KMS-11 (cell line): Measurements from ENCODE around the gene DDIT3.

Experiments
- H2AFZ ChIP-seq: fragments of 200-600 bp; sonication (generic); 2 replicates; pipeline ENCODE4 v1.6.1; 2016; ENCODE audit warnings: antibody characterized with exemption, mixed run types, low read depth
- H3K27ac ChIP-seq: fragments of 200-600 bp; sonication (generic); 2 replicates; pipeline ENCODE4 v1.6.1; 2016; ENCODE audit warnings: mild to moderate bottlenecking, mixed run types
- H3K27me3 ChIP-seq: fragments of 200-600 bp; sonication (generic); 2 replicates; pipeline ENCODE4 v1.6.1; 2017; ENCODE audit warnings: mild to moderate bottlenecking, low read depth, mixed run types, moderate library complexity; ENCODE audit not compliant: insufficient read depth
- H3K36me3 ChIP-seq: fragments of 200-600 bp; sonication (generic); 2 replicates; pipeline ENCODE4 v1.6.1; 2017; ENCODE audit warnings: mild to moderate bottlenecking, mixed run types; ENCODE audit not compliant: insufficient read depth
- H3K4me1 ChIP-seq: fragments of 200-600 bp; sonication (generic); 2 replicates; pipeline ENCODE4 v1.6.1; 2016; ENCODE audit warnings: mild to moderate bottlenecking, low read depth, mixed run types; ENCODE audit not compliant: poor library complexity, severe bottlenecking
- H3K4me2 ChIP-seq: fragments of 200-600 bp; sonication (generic); 2 replicates; pipeline ENCODE4 v1.7.0; 2016; ENCODE audit warnings: mild to moderate bottlenecking, mixed run types
- H3K4me3 ChIP-seq: fragments of 200-600 bp; sonication (generic); IDR thresholded peaks from 2 replicates; pipeline ENCODE4 v1.6.1; 2017; ENCODE audit warnings: low read depth, low read length, mixed read lengths; ENCODE audit not compliant: insufficient read depth
- H3K79me2 ChIP-seq: fragments of 200-600 bp; sonication (generic); 2 replicates; pipeline ENCODE4 v1.6.1; 2016; ENCODE audit warnings: low read depth, mixed run types; ENCODE audit not compliant: insufficient read depth
- H3K9ac ChIP-seq: fragments of 200-600 bp; sonication (generic); 2 replicates; pipeline ENCODE4 v1.6.1; 2016; ENCODE audit warnings: mild to moderate bottlenecking, mixed run types
- H4K20me1 ChIP-seq: fragments of 200-600 bp; sonication (generic); 2 replicates; pipeline ENCODE4 v1.6.1; 2016; ENCODE audit warnings: mild to moderate bottlenecking, mixed run types; ENCODE audit not compliant: insufficient read depth
- TF ChIP-seq, protein P1 (sequence below): fragments of 200-600 bp; sonication (generic); conservative IDR thresholded peaks from 2 replicates; pipeline ENCODE4 v1.6.1; 2017; ENCODE audit warnings: low read depth, mild to moderate bottlenecking, antibody characterized with exemption, low read length, moderate library complexity, mixed read lengths

DDIT3 gene

GRCh38 chr12:57554453-57554852 lies 34.1 kb upstream of the DDIT3 start:
- H3K4me1 ChIP-seq = peaks cover 7% of the 10 kb centered on the region
- no peak overlapping the region for H3K27ac ChIP-seq
- TF ChIP-seq, protein P1, sequence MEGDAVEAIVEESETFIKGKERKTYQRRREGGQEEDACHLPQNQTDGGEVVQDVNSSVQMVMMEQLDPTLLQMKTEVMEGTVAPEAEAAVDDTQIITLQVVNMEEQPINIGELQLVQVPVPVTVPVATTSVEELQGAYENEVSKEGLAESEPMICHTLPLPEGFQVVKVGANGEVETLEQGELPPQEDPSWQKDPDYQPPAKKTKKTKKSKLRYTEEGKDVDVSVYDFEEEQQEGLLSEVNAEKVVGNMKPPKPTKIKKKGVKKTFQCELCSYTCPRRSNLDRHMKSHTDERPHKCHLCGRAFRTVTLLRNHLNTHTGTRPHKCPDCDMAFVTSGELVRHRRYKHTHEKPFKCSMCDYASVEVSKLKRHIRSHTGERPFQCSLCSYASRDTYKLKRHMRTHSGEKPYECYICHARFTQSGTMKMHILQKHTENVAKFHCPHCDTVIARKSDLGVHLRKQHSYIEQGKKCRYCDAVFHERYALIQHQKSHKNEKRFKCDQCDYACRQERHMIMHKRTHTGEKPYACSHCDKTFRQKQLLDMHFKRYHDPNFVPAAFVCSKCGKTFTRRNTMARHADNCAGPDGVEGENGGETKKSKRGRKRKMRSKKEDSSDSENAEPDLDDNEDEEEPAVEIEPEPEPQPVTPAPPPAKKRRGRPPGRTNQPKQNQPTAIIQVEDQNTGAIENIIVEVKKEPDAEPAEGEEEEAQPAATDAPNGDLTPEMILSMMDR = no peak
- H3K36me3 ChIP-seq = no peaks in the 10 kb centered on the region
- no peaks in the 10 kb centered on the region for H3K79me2 ChIP-seq
- no peak overlapping the region for H3K4me2 ChIP-seq
- H2AFZ ChIP-seq = no peak overlapping the region
- no peak overlapping the region for H3K4me3 ChIP-seq
- no peaks in the 10 kb centered on the region for H4K20me1 ChIP-seq
- H3K9ac ChIP-seq = no peak overlapping the region
- peaks cover 7% of the 10 kb centered on the region for H3K27me3 ChIP-seq

- H3K27ac ChIP-seq = no peak overlapping the region
- no peaks in the 10 kb centered on the region for H3K36me3 ChIP-seq
- TF ChIP-seq, protein P1 = no peak
- H3K9ac ChIP-seq = no peak overlapping the region
- peaks cover 16% of the 10 kb centered on the region for H3K4me1 ChIP-seq
- no peak overlapping the region for H2AFZ ChIP-seq
- no peak overlapping the region for H3K4me2 ChIP-seq
- no peaks in the 10 kb centered on the region for H4K20me1 ChIP-seq
- peaks cover 16% of the 10 kb centered on the region for H3K27me3 ChIP-seq
- H3K79me2 ChIP-seq = no peaks in the 10 kb centered on the region
- H3K4me3 ChIP-seq = no peak overlapping the region
Measured at GRCh38 chr12:57553343-57554202, 33.3 kb upstream of the DDIT3 start.

- no peaks in the 10 kb centered on the region for H3K36me3 ChIP-seq
- H3K9ac ChIP-seq = no peak overlapping the region
- H3K4me2 ChIP-seq = no peak overlapping the region
- TF ChIP-seq, protein P1 = no peak
- H2AFZ ChIP-seq = no peak overlapping the region
- H4K20me1 ChIP-seq = no peaks in the 10 kb centered on the region
- no peak overlapping the region for H3K27ac ChIP-seq
- peaks cover 23% of the 10 kb centered on the region for H3K27me3 ChIP-seq
- H3K4me3 ChIP-seq = no peak overlapping the region
- H3K79me2 ChIP-seq = no peaks in the 10 kb centered on the region
- H3K4me1 ChIP-seq = peaks cover 22% of the 10 kb centered on the region
Measured at GRCh38 chr12:57552835-57553313, 32.6 kb upstream of the DDIT3 start.

DNA sequence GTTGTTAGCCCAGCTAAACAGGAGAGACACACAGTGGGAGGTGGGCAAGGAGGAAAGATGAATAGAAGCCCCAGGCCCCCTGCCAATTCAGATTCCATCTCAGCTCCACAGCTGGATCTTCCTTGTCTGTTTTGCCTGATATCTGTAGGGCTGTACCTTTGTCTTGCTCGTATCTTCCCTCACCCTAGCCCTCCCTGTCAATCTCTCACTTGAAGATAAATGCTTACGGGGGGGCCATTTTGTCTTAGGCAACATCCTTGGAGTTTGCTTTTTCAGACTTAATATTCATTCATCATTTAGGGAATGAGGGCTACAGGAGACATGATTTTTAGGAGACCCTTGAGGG lies 32.0 kb upstream of the DDIT3 start:
- Histone ChIP-seq H3K4me3 (no peak overlapping the region), H4K20me1 (no peaks in the 10 kb centered on the region), H2AFZ (no peak overlapping the region), H3K79me2 (no peaks in the 10 kb centered on the region), H3K36me3 (no peaks in the 10 kb centered on the region), H3K9ac (no peak overlapping the region), H3K4me2 (no peak overlapping the region), H3K4me1 (peaks cover 28% of the 10 kb centered on the region), H3K27ac (no peak overlapping the region), H3K27me3 (peaks cover 29% of the 10 kb centered on the region)
- TF ChIP-seq, protein P1 = no peak
